GM12864 (cell line): ENCODE results near the gene DYRK1A.

Experiments
- DNase-seq: peaks from one replicate; pipeline ENCODE4 v3.0.0-alpha.2; 2011; ENCODE audit warnings: low read depth
- H3K4me3 ChIP-seq: 2 replicates; pipeline ENCODE4 v1.5.1; 2011; ENCODE audit warnings: mild to moderate bottlenecking, low read depth, low read length, control low read depth
- TF ChIP-seq, protein P1 (sequence below): IDR thresholded peaks from 2 replicates; pipeline ENCODE4 v1.5.1; 2011; ENCODE audit warnings: low read depth, mild to moderate bottlenecking, moderate library complexity, low read length, control low read depth, inconsistent platforms; ENCODE audit errors: missing control alignments

The DYRK1A gene

DNA sequence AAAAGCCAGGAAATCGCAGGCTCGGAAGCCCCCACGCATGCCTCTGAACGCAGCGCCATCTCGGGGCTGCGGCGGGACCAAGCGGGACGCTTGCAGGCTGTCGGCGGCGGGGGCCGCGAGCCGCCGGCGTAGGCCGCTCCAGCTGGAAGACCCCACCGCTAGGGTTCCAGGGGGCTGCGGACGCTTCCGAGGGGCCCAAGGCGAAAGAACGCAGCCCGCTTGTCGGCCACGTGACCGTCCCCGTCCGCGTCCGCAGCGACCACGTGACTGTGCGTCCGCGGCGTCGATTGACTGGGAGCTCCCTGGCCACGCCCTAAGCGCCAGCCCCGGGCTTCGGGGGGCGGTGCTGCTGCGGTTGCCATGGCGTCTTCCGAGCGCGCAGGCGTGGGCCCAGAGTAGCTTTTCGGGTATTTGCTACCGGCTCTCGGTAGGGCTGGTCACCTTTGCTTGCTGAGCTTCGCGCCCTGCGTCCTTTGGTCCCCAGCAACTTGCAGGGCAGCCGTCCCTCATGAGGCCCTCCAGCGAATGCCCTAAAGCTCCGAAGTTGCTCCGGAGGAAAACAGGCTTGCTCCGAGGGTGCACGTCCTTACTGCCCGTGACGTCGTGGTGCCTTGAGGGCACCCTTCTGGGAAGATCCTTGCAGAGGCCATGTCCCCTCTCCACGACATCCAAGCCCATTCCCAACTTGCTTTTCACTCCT lies 197.2 kb downstream of the DYRK1A start:
- peak; percentile 80 for DNase-seq
- peak overlapping the region; percentile 78 for H3K4me3 ChIP-seq
- TF ChIP-seq, protein P1, sequence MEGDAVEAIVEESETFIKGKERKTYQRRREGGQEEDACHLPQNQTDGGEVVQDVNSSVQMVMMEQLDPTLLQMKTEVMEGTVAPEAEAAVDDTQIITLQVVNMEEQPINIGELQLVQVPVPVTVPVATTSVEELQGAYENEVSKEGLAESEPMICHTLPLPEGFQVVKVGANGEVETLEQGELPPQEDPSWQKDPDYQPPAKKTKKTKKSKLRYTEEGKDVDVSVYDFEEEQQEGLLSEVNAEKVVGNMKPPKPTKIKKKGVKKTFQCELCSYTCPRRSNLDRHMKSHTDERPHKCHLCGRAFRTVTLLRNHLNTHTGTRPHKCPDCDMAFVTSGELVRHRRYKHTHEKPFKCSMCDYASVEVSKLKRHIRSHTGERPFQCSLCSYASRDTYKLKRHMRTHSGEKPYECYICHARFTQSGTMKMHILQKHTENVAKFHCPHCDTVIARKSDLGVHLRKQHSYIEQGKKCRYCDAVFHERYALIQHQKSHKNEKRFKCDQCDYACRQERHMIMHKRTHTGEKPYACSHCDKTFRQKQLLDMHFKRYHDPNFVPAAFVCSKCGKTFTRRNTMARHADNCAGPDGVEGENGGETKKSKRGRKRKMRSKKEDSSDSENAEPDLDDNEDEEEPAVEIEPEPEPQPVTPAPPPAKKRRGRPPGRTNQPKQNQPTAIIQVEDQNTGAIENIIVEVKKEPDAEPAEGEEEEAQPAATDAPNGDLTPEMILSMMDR: peak; percentile 46

DNA sequence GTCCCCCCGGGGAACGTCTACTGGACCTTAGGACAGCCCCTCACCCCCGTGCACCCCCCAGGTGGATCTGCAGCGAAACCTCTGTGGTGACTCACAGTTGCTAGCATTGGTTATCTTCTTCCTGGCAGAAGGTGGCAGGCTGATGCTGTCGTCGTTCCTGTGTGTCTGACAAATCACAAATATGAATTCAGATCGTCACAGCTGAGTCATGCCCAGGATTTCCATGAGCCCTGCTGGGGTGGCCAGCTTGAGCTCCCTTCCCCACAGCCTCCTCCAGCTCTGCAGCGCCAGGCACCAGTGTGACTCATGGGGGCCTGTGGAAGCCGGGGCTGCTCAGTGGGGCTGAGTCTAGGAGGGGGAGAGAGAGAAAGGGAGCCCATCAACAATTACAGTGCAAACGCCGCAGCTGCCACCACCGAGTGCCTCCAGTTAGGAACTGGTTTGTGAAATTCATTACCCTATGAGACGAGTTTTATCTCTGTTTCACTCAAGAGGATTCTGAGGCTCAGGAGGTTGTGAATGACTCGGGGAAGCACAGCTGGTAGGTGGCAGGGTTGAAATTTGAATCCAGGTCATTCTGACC lies 197.9 kb downstream of the DYRK1A start:
- peak overlapping the region; percentile 78 for H3K4me3 ChIP-seq
- DNase-seq: peak; percentile 56
- TF ChIP-seq, protein P1: peak; percentile 12

DNA sequence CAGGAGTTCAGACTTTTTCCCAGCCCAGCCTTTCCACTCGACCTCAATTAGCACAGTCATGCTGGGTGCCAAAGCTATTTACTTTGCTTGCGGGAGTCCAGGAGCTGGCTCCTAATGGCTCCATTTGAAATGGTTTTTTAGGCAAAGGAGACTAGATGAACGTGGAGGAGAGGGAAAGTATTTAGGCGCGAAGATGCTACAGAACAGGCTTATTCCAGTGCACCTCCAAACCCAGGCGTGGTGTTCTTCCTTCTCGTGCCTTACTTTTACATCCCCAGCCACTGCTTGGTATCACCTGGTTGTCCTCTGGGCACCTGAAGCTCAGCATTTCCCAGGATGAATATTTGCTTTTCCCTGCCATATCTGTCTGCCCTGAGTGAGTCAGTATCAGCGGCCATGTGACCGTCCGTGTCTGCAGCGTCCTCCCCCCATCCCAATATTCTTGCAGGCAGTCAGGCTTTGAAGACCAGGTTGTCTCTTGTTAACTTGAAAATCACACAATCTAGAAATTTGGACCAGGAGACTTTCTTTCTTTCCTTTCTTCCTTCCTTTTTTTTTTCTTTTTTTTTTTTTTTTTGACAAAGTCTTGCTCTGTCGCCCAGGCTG lies 198.5 kb downstream of the DYRK1A start:
- TF ChIP-seq, protein P1: no peak
- DNase-seq: no peak
- no peak overlapping the region; the same call in 1 of the 2 replicates for H3K4me3 ChIP-seq

DNA sequence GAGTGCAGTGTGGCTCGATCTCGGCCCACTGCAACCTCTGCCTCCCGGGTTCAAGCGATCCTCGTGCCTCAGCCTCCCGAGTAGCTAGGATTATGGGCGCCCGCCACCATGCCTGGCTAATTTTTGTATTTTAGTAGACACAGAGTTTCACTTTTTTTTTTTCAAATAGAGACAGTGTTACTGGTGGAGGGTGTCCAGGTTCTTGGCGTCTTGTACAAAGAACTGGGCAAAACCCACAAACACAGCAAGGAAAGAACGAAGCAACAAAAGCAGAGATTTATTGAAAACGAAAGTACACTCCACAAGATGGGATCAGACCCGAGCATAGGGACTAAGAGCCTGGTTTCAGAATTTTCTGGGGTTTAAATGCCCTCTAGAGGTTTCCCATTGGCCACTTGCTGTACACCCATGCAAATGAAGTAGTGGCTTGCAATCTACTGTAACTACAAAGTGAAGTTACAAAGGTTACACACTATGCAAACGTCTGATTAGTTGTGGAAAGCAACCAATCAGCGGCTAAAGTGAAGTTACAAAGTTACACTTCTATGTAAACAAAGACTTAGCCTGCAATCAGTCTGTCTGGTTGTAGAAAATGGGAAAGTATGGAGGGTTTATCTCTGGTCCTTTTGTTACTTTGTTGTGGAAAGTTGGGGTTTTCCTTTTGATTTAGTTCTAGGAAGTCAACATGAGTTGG lies 199.1 kb downstream of the DYRK1A start:
- H3K4me3 ChIP-seq: no peak overlapping the region
- TF ChIP-seq, protein P1: no peak
- DNase-seq: no peak

DNA sequence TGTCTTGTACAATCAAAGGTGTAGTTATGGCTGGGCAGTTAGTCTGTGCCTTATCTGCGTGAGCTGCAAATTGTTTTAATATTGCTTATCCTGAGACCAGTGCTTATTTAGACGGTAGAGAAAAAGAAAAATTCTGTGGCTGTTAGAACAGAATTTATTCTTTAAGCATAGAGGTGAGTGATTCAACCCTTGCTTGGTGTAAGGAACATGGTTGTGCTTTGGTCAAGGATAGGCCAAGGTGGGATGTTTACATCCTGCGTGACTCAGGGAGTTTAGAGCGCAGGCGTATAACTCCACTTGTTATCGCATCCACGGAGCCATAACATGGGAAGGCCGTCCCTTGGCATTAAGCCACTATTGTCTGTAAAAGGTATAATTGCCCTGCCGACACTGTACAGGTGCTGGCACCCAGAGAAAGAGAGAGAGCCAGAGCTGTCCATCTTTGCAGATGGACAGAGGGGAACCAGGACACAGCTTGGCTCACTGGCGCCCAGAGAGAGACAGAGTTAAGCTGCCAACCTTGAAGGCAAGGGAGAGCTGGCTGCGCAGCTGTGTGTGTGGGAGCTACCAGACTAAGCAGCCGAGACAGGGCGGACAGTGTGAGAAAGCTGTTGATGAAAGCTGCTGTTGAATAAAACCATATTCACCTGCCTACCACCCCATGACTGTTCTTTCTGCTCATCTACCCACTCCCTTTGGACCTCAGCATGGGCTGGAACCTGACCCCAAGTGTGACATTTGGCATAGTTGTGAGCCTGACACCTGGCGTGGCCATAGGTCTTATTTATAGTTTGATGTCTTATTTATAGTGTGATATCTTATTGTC lies 200.4 kb downstream of the DYRK1A start:
- DNase-seq: no peak
- TF ChIP-seq, protein P1: no peak

DNA sequence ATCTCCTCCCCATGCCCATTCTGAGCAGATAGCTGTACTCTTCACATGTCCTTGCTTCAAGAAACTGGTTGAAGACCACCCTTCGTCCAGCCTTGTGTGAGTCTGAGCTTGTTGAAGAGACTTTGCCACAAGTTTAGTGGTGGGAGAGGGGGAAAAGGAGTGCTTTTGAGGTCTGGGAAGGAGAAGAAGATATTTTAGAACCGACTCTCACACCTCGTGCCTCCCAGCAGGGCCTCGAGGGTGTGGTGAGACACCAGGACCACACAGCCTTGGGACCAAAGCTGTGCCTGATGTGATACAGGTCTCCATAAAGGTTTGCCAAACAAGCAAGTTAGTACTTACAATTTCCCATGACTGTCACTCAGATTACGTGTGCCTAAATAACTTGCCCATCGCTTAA lies 201.8 kb downstream of the DYRK1A start:
- H3K4me3 ChIP-seq: no peak overlapping the region
- DNase-seq: no peak
- TF ChIP-seq, protein P1: no peak

More for the DNA sequence above, 200.4 kb downstream of the DYRK1A start:
- no peak overlapping the region for H3K4me3 ChIP-seq
